Islet of Langerhans (tissue), 1 donor: ENCODE data around the gene GOLGA8K.
"Not testable (repeated sequence)": the region's sequence is repeated elsewhere in the genome, so short reads cannot be mapped to it uniquely, and the experiment has no call there.

ENCODE experiments used
- FAIRE-seq: peaks from one replicate; lab custom pipeline; 2011; peaks lifted over from hg19 to GRCh38; lab: Jason Lieb, UNC

GOLGA8K gene

DNA sequence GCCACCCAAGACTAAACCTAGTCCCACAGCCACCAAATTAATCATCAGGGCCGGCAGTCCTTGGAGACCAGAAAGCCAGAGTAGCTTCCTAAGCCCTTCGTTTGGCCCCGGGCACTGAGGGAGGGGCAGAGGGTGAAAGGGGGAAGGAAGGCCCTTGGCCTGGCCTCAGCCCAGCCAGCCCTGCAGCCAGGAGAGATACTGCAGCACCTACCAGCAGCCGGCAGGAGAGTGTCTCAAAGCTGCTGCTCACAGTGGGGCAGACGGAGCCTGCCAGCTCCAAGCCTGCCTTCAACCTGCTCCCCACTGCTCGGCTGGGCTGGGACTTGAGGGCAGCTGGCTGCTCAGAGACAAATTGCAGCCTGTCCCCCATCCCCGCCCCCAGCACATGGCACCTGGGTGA is 50.3 kb downstream of the GOLGA8K start:
- FAIRE-seq, result not testable (repeated sequence)

DNA sequence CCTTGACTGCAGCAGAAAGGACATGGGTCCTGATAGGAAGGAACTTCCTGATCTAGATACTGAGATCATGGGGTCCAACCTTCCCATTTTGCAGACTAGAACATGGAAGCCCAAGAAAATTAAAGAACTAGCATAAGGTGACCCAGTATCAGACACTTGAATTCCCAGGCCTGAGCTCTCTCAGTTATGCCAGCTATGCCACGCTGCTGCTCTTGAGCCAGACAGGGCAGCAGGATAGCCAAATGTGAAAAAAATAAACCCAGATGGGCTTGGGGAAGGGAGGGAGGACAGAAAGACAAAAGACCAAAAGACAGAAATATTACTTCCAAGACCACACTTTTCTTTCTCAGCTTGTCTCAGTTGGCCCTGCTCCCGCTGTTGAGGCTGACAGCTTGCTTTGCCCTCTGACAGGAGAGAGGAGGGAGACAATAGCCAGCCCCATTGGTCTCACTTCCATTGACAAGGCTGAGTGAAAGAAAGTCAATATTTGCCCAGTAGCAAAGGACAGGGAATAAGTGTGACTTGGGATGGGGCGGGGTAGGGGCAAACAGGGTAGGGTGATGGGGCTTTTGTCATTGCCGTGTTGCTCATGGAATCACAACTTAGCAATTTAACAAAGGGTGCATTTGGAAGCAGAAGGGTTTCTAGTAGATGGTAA is 52.4 kb downstream of the GOLGA8K start:
- FAIRE-seq, result not testable (repeated sequence)

DNA sequence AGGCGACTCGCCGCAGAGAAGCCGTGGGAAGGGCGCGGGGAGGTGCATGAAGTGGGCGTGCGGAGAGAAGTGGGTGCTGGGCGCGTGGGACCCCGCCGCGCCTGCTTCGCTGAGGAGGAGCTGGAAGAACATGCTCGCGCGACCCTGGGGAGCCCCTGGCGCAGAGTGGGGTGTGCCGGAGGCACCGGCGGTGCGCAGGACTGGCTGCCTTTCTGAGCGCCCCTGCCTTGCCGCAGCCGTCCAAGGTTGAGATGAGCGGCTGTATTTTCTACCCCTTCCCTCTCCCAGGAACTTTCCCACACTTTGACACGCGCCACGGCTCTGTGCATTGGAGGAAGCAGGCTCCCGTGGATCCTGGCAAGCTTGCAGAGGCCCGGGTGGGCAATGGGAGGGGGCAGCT is 56.1 kb downstream of the GOLGA8K start:
- FAIRE-seq, result not testable (repeated sequence)

DNA sequence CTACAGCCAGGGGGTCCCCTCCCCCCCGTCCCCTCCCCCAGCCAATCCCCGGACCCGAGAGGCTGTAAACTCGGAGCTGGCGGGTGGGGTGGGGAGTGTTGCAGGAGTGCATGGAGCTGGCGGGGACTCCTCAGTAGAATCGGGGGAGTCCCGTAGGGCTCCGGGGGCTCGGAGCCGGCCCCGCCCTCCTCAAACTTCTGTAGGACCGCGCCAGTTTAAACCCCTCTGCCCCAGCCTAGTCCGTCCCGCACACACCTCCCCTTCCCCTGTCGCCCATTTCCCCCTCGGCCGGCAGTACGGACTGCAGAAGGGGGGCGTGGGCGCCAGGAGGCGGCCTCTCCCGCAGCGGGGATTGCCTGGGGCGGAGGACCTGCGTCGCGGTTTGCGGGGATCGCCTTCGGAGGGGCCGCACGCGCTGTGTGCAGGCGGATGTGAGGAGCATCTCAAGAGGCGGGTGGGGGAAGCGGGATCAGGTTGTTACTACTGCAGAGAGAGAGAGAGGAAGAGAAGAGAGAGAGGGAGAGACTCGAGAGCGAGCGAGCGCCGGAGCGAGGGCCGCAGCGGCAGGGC is 57.0 kb downstream of the GOLGA8K start:
- not testable (repeated sequence) for FAIRE-seq

- not testable (repeated sequence) for FAIRE-seq
These were observed 59.2 kb downstream of the GOLGA8K start for GRCh38 chr15:32343921-32344320.
